Anterior cingulate cortex (tissue), 58 donors: ENCODE measurements around the gene KIF26B.
"Not testable (repeated sequence)": the region's sequence is repeated elsewhere in the genome, so short reads cannot be mapped to it uniquely, and the experiment has no call there.

ENCODE experiments used
- DNase-seq, 58 donors: peaks; one replicate each; lab custom pipeline; 2025; lab: John Stamatoyannopoulos, UW

The KIF26B gene

GRCh38 chr1:245373131-245373530 is 218.3 kb downstream of the KIF26B start:
- DNase-seq, result no peak

DNA sequence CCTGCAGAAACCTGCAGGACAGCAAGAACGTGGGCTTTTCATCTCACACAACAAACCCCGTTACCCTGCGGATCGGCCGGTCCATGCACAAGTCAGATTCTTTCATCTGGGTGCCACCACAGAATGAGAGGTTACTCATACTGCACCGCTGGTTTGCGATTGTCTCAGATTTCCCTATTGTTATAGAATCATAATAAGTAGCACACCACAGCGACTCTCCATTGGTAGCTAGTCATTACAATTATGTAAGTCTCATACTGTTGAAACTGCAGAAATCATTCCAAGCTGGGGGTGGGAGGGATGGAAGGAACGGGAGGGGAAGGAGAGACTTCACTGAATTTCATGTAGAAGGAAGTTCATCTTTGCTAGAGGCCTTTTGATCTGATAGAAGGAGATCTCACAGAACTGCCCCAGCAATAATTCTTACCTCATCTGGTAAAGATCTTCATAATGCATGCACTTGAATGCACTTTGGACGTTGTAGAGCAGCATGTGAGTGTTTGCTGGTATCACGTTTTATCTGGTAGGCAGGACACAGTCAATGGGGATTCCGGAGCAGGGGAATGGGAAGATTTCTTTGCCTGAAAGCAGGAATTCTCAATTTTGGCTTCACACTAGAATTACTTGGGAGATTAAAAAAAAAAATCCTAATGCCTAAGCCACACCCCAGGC is 221.1 kb downstream of the KIF26B start:
- DNase-seq, result no peak

GRCh38 chr1:245377854-245378253 is 223.1 kb downstream of the KIF26B start:
- DNase-seq, result no peak

GRCh38 chr1:245378311-245378722 is 223.5 kb downstream of the KIF26B start:
- DNase-seq, result no peak

GRCh38 chr1:245378745-245379144 is 224.0 kb downstream of the KIF26B start:
- DNase-seq, result no peak

DNA sequence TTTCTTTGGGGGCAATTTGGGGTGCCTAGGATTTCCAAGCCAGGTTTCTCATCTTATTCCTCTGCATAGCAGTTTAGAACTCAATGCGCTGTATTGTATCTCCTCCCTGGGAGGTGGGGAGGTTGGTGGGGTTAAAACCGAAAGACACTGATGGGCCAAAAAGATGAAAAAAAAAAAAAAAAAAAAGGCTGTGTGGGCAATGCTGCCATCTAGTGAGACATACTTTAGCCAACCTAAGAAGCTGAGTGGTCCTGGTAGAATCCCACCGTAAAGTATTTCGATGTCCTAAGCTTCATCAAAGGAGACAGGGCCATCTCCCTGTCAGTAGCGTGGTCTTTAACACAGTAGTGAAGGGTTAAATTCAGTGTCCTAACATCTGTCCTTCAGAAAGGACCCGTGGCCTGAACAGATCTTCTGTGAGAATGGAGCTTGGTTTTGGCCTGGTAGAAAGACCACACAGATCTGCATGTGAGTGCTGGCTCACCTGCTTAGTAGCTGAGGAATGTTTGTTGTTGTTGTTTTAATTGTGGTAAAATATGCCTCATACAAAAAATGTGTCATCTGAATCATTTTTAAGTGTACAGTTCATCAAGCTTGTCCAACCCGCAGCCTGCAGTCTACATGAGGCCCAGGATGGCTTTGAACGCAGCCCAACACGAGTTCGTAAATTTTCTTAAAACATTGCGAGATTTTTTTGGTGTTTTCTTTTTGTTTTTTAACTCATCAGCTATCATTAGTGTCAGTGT is 226.2 kb downstream of the KIF26B start:
- DNase-seq, result no peak

DNA sequence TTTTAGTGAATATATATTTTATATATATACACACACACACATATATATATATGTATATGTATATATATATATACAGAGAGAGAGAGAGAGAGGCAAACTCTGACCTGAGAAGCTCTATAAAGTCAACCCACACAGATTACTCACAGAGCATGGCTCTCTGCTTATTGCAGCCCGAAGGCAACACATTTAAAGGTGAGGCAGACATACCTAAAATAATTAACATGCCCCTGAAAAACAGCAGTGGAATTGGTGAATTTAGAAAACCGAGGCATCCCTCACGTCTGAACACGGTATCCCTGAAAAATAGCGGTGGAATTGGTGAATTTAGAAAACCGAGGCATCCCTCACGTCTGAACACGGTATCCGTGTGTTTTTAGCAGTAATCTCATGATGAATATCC is 228.2 kb downstream of the KIF26B start:
- no peak for DNase-seq

DNA sequence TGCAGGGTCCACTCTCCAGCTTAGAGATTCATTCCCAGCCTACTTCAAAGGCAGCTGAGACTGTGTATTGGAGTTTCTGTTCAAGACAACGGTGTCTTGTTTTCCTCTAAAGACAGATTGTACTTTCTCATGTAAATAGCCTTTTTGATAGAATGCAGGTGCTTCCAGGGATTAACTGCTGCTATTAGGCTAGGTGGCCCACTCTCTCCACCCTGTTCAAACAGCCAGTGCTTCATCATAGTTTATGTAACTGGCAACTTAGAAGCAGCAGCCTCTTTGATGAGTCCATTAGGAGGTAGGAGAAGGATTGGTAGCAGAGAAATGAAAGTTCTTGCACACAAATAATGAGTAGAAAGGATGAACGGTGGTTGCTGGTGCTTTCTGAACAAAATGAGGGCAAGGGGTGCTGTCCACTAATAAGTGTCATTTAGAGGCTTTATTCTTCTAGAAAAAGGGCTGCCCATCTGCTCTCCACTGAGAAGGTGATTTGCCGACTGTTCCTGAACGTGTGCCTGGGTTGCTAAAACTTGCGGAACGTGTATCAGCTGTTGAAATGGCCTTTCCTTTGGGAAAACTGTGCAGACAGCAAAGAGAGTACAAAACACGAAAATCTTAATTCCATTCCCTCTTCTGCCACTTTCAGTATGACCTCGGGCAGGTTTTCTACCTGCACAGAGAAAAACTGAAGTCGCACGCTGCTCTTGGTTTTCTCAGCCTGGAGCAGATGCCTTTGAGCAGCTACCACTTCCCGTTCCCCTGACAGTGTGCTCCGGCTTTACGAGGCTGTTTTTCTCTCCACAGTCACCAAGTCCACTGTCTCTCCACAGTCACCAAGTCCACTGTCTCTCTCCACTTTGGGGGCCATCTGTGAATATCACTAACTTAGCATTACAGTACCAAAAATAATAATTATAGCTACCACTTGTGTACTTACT is 228.9 kb downstream of the KIF26B start:
- DNase-seq, result no peak

DNA sequence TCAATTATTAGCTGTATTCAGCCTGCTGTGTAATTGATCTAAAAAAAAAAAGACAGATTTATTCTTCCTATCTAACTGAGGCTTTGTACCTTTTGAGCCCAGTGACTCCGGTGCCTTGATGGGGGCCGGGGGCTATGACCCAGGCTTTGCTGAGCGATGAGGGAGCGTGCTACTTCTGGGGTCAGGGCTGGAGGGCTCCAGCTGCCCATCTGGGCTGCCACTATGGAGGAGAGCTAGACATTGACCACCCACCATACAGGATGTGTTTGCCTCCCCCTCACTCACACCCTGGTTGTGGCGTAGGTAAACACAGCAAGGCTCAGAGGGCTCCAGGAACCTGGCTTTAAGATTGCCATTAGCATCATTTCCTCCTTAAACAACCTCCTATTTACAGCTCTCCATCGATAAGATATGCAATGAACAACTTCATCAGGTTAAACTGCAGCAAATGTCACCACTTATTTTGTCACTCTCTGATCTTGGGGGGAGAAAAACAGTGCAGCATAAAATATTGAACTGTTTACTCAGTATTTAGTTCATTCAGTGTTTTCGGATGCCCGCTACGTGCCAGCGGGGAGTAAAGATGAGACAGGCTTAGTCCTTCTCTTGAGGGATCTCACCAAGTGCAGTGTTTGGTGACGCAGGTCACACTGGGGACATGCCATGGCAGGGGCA is 231.6 kb downstream of the KIF26B start:
- DNase-seq, result no peak

DNA sequence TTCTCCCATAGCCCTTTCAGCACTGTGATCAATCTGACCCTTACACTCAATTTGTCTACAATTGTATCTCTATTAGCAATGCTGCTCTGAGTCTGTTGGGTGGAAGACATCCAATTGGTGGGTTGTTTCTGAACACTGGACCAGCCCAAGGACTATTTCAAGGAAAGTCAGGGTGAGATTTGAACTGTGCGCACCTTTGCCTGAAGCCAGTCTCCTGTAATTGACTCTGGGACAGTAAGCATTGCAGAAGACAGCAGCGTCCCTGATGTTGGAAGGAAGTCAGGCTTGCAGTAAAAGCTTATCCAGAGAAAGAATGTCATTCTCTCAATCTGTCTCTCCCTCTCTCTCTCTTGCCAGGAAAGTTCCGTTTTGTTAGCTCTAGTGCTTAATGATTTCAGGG is 233.9 kb downstream of the KIF26B start:
- no peak for DNase-seq

DNA sequence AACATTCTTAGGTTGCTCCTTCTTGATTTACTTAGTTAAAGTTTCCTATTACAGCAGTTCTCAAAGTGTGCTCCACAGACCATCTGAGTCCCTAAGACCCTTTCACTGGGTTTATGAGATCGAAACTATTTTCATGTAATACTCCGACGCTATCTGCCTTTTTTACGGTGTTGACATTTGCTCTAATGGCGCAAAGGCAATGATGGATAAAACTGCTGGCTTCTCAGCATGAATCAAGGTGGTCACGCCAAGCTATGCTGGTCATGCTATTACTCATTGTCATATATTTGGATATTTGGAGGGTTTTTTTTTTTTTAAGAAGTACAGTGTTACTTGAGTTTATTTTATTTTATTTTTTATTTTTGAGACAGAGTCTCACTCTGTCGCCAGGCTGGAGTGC is 235.1 kb downstream of the KIF26B start:
- DNase-seq, result no peak

DNA sequence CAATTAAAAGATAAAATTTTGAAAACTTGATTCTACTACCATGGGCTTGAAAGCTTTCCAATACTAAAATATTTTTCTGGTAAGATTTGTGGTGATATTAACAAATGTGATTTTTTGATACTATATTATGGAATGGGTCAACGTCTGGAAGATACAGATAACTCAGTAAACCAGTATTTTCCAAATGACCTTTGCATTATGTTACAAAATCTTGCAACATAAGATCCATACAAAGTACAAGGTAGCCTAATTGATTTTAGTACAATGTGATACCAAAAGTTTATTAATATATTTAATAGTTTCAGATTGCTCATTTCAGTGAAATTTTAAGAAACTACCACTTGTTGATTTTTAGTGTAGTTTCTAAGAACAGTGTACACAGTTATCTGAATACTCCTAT is 236.2 kb downstream of the KIF26B start:
- DNase-seq, result no peak

DNA sequence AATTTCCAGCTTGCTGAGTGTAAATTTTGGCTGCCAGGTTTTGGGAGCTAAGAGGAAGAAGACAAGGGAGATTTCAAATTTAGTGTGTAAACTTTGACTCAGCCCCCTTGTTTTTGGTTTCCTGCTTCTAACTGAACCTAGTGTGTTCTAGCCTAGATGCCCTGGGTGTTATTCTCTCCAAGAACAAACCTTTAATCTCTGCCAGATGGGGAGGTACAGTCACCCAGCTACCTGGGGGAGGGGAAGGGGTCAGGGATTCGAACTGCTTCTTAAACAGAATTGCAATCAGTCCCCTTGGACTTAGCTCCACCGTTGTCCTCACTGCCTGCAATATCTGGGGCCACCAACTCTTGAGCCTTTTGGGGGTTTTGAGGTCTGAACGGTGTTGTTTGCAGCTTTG is 238.9 kb downstream of the KIF26B start:
- no peak for DNase-seq

DNA sequence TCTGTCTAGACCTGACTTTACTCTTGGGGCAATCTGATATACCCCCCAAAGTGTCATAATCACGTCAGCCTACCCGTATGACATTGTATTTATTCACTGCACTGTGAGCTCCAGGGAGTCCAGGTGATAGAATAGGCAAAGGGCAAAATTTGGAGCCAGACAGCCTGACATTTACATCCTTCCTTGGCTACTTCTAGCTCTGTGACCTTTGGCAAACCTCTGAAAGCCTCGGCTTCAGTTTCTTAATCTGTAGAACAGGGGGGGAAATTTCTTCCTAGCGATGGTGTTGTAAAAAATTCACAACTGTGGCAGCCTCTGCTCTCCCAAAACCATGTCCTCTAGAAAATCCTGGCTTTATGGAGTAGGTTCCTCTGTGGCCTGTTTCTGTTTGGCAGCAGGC is 240.9 kb downstream of the KIF26B start:
- no peak for DNase-seq

GRCh38 chr1:245396615-245397014 is 241.8 kb downstream of the KIF26B start:
- no peak for DNase-seq

DNA sequence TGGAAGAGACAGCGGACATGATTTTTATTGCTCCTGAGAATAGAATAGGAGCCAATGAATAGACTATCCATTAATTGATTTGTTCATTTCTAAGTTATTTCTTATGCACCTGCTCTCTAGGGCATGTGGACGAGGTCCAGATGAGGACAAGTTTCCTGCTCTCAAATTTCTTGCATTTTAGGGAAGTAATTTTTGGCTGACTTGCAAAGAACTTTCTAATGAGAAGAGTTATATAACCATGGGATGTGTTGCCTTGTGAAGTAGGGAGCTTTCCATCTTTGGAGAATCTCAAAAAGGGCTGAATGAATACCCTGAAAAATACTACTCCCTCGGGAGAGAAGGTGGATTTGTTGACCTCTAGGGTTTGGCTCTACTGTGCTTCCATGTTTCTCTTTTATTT is 243.0 kb downstream of the KIF26B start:
- no peak for DNase-seq

GRCh38 chr1:245398180-245398579 is 243.4 kb downstream of the KIF26B start:
- DNase-seq, result no peak

DNA sequence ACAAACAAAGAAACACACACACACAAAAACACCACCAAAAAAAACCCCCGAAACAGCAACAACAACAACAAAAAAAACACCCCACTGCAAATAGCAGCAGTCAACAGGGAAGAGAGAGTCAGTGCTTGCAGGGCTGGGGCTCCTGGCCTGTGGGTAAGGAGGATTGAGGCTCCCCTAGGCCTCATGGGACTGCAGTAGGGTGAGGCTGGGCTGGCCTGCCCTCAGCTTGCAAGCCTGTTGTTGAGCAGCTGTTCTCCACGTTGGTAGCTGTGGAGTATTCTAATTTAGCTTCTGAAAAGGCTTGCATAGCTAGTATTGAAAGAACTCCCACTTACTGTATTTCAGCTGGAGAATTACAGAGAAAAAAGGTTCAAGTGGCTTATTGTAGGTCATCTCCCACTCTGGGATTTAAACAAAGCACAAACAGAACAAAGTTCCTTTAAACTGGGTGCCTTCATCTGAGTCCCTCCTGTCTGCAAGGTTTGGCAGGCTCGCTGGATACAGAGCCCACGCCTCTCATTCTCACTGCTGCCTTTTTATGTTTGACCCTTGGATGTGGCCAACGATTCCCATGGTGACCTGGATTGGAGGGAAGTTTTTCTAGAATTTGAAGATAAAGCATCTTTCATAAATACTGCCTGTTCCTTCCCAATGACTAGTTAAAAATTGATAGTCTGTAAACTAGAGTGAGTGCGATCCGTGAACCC is 247.2 kb downstream of the KIF26B start:
- no peak for DNase-seq

GRCh38 chr1:245402998-245403397 is 248.2 kb downstream of the KIF26B start:
- not testable (repeated sequence) for DNase-seq

DNA sequence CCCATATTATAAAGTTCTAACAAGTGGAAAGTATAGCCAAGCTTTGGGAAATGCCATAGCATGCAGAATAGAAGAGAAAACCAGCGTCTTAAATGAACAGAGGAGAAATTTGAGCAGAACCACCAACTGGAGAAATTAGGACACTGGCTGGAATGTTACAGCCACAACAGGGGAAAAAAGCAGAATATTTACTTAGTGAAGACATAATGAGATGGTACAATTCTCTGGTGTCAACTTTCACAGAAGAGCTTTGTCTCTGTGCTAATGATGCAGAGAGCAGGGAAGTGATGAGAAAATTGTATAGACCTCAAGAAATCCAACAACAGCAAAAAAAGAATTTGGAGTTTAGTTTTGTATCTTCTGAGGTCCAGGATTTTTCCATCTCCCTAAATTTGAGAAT is 249.7 kb downstream of the KIF26B start:
- DNase-seq, result no peak
